ENCODE measurements around the gene DNMT3A.

DNMT3A gene

GRCh38 chr2:25252291-25253152 lies 89.2 kb downstream of the DNMT3A start:
- DNase-seq: peak; percentile 61

DNA sequence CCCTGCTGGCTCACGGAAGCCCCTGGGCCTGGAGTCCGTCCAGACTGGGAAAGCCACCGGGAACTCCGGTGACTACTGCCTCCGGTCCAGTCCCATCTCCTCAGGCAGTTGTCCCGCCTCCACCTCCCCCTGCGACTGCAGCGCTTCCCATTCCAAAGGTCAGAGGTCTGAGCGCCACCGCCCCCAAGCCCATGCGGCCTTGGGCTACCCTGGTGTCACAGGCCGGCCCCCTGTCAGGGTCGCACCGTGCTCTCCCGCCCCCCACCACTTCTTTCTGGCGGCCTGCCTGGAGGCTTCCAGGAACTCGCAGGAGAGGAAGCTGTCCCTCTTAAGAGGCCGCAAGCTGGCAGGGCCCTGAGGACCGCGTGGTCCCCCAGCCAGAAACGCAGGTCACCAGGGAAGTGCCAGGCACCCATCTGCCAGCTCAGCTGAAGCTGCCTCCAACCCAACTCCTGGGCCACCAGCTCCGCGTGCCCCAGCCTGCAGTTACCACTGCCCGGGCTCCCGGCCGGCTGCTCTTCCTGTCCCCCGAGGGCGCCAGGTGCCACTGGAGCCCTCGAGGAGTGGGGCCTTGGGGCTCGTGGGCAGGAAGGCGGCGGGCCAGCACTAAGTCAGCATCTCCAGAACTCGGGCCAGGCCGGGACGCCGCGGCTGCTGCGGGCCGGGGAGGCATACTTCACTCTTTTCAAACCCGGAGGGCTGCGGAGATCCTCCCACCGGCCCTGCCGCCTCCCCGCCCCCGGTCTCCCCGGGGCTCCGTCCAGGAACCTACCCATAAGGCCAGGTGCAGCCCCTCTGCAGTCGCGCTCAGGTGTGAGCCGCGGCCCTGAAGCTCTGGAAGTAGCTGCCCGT lies 90.1 kb downstream of the DNMT3A start:
- DNase-seq: peak; percentile 57

DNA sequence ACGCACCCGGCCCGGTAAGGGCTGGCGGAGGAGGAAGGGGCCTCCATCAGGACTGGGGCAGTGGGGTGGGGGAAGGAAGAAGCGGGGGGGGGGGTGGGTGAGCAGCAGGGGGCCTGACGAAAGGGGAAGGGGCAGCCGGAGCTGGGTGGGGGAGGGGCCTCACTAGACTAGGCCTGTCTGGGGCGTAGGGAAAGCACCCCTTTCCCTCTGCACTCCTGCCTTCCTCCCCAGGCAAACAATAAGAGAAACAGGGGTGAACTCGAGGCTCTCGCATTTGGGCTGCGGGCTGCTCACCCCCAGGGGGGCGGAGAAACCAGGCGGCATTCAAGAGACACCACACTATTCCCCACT lies 90.7 kb downstream of the DNMT3A start:
- no peak for DNase-seq

DNA sequence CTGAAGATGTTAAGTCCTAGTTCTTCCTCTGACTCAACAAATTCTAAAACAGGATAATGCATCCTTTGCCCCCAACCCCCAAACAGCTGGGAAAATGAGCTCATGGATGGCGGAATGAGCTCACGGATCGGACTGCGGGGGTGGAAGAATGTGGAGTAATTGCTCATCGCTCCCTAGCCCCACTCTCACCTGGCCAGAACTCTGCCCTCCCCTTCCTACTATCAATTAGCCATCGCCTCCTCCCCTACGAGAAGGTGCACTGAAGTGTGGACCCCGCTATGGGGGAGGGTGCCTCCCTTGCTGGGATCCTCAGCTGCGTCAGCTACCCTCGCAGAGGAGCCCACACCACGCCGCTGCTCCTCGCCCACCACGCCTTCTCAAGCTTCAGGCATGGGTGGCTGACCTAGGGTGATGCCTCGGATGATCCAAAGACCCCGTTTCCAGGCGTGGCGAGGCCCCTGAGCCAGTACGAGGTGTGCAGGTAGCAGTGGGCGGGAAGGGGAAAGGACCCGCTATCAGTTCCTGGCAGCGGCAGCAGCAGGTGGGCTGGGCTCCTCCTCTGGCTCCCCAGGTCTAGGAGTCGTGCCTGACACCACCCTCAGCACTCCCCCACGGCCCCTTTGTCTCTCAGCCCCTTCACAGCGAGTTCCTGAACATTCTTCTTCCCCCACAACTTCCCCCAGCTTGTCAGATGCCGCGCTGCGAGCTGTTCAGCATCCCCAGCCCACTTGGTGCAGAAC lies 91.2 kb downstream of the DNMT3A start:
- no peak for DNase-seq

GRCh38 chr2:25249785-25250184 lies 91.9 kb downstream of the DNMT3A start:
- no peak for DNase-seq

DNA sequence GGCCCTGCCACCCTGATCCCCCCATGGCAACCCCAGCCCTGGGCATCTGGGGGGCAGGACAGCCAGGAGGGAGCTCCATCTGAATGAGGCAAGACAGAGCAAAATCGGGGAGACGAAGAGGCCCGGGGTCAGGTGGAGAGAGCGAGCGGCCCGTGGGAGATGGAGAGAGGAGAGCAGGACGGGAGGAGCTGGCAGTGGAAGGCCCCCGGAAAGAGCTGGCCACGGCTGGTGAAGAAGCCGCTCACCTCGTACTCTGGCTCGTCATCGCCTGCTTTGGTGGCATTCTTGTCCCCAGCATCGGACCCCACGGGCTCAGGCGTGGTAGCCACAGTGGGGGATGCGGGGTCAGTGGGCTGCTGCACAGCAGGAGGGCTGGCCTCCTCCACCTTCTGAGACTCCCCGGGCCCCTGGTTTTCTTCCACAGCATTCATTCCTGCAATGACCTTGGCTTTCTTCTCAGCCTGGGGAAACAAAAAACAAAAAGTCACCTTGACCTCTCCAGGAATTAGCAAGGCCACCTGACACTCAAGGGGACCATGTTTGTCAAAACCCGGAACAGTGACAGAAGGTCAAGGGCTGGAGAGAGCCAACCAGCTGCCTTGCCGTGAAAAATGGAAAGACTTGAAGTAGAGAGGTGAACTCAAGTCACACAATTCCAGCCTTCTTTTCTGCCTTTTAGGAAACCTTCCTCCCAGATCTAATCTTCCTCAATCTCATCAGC lies 93.8 kb downstream of the DNMT3A start:
- no peak for DNase-seq

DNA sequence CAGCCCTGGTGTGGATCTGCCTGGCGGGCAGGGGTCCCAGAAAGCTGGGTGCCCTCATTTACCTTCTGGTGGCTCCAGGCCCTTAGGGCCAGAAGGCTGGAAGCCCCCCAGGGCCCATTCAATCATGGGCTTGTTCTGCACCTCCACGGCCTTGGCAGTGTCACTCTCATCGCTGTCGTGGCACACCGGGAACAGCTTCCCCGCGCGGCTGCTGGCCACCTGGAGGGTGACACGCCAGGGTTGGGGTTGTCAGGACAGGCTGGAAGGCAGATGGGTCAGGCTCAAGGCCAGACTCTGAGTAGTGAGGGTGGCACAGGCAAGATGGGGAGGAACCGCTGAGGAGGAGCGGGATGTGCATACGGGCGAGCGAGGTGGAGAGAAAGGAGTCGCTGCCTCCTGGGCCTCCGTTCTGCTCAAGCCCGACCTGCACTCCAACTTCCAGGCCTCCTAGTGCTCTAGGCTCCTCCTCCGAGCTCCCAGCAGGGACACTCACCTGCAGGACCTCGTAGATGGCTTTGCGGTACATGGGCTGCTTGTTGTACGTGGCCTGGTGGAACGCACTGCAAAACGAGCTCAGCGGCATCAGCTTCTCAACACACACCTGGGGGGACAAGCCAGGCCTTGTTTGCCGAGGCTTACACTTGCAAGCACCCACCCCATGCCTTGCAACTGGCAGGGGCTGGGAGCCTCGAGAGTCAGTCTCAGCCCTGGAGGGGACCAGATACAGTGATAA lies 95.0 kb downstream of the DNMT3A start:
- DNase-seq: no peak

- DNase-seq: no peak
Observed at GRCh38 chr2:25246001-25246400, 95.7 kb downstream of the DNMT3A start.

DNA sequence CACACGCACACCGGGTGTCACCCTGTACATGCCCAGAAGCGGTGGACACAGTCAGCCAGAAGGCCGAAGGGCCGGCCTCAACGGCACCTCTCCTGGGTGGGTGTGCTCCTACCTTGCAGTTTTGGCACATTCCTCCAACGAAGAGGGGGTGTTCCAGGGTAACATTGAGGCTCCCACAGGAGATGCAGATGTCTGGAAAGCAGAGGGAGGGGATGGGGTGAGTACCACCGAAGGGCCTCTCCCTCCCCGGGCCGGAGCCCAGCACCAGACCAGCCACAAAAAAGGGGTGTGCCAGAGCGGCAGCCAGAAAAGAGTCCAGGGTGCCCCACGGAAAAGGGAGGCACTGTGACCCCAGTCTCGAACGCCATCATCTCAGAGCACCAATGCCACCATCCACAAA lies 96.6 kb downstream of the DNMT3A start:
- DNase-seq: no peak

DNA sequence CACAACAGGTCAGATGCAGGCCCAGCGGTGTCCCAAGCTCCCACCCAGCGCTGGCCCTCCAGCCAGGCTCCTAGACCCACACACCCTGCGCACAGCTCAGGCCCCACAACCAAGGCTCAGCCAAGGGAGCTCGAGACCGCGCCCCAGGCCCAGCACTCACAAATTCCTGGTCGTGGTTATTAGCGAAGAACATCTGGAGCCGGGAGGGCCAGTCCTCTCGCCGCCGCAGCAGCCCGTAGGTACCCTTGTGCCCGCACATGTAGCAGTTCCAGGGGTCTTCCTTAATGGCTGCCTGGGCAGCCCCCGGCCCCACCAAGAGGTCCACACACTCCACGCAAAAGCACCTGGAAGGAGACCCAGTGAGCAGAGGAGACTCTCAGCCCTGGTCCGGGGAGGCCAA lies 97.7 kb downstream of the DNMT3A start:
- DNase-seq: no peak

DNA sequence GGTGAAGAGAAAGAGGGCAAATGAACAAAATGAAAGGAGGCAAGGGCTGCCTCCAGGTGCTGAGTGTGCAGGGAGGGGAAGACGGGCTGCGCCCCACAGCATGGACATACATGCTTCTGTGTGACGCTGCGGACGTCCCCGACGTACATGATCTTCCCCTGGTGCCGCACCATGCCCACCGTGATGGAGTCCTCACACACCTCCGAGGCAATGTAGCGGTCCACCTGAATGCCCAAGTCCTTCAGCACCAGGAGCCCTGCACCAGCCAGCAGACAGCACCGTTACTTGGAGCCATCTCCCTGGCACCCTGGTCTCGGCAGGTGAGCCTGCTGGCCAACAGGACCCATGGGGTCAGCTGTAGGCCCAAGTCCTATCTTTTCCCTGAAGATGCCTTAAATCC lies 100.3 kb downstream of the DNMT3A start:
- no peak for DNase-seq

GRCh38 chr2:25240636-25241035 lies 101.1 kb downstream of the DNMT3A start:
- no peak for DNase-seq

- DNase-seq: no peak
Observed at GRCh38 chr2:25238920-25239319, 102.8 kb downstream of the DNMT3A start.

GRCh38 chr2:25237764-25238163 lies 104.0 kb downstream of the DNMT3A start:
- no peak for DNase-seq

DNA sequence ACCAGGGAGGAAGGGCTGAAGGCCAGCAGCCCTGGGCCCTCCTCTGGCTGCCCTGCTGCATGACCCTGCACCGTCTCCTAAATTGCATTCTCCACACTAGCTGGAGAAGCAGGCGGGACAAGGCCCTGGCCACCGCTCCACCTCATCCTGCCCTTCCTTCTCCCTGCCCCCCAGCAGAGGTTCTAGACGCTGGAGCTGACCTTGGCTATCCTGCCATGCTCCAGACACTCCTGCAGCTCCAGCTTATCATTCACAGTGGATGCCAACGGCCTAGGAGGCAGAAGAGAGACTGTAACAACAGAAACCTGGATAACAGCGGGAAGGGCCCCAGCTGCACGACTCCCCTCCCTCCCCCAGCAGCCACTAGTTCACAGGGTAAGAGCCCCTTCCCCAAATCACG lies 105.0 kb downstream of the DNMT3A start:
- no peak for DNase-seq

DNA sequence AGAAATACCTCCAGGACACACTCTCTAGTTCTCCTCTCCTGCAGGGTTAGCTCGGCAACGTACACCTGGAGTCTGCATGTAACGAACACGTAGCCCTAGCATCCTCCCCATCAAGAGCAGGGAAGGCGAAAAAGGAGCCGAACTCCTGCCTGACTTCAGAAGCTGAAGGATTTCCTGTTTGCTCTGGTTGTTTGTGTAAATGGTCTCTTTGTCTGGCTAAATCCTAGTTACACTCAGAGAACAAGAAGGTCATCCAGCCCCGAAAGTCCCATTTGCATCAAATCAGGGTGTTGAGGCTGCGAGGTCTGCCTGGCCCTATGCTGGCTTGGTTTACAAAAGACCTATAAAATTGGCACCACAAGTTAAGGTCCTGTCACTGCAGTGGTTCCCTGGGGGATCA lies 107.0 kb downstream of the DNMT3A start:
- no peak for DNase-seq

- DNase-seq: no peak
Observed at GRCh38 chr2:25233916-25234605, 107.7 kb downstream of the DNMT3A start.

GRCh38 chr2:25232248-25232825 lies 109.4 kb downstream of the DNMT3A start:
- no peak for DNase-seq

DNA sequence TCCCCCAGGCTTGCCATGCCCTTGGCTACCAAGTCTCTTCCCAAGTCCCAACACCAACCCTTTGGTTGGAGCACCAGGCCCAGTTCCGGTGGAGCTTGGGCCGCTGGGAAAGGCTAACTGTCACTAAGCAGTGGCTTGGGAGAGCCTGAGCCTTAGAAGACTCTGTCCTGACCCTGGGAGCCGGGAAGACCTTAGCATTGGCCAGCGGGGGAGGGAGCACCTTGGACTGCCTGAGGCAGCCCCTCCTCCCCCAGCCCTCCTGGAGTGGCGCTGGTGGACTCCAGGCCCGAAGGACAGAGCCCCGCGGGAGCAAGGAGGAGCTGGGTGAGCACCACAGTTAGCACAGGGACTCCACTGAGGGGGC lies 110.8 kb downstream of the DNMT3A start:
- no peak for DNase-seq

GRCh38 chr2:25230198-25230947 lies 111.4 kb downstream of the DNMT3A start:
- no peak for DNase-seq
